Endodermal cell (in vitro differentiated cells): ENCODE measurements around the gene TUBA4A. TPM values are rescaled to one million over a fixed set of nuclear protein-coding genes. Genes with fewer than 3 reads are reported as not detected.

Source experiments
- DNase-seq: peaks from one replicate; pipeline ENCODE4 v3.0.0-alpha.2; 2017
- H3K27ac ChIP-seq: 2 replicates; pipeline ENCODE4 v1.5.1; 2013; ENCODE audit warnings: mild to moderate bottlenecking, low read depth, low read length, moderate library complexity
- H3K27me3 ChIP-seq: 2 replicates; pipeline ENCODE4 v1.6.1; 2013; ENCODE audit warnings: mild to moderate bottlenecking, low read length, moderate library complexity; ENCODE audit not compliant: insufficient read depth, control insufficient read depth, poor library complexity, severe bottlenecking
- H3K36me3 ChIP-seq: 2 replicates; pipeline ENCODE4 v1.7.0; 2013; ENCODE audit warnings: mild to moderate bottlenecking, low read length, moderate library complexity; ENCODE audit not compliant: control insufficient read depth, insufficient read depth
- H3K4me1 ChIP-seq: one replicate; pipeline ENCODE4 v1.7.0; 2013; ENCODE audit warnings: low read length; ENCODE audit not compliant: control insufficient read depth, insufficient read depth
- H3K4me3 ChIP-seq: 2 replicates; pipeline ENCODE4 v1.5.1; 2013; ENCODE audit warnings: mild to moderate bottlenecking, low read length, moderate library complexity
- H3K9ac ChIP-seq: 2 replicates; pipeline ENCODE4 v1.6.1; 2013; ENCODE audit warnings: mild to moderate bottlenecking, low read length, moderate library complexity; ENCODE audit not compliant: poor library complexity, severe bottlenecking; ENCODE audit errors: extremely low read depth
- H3K9me3 ChIP-seq: 2 replicates; pipeline ENCODE4 v1.6.1; 2013; ENCODE audit warnings: mild to moderate bottlenecking, low read length, moderate library complexity; ENCODE audit not compliant: control insufficient read depth
- H3K27ac Mint-ChIP-seq: 2 replicates; pipeline ENCODE4 v1.8.0; 2020; ENCODE audit warnings: mixed read lengths
- H3K27me3 Mint-ChIP-seq: 2 replicates; pipeline ENCODE4 v1.8.0; 2021; ENCODE audit warnings: mild to moderate bottlenecking, mixed read lengths; ENCODE audit not compliant: insufficient read depth
- H3K36me3 Mint-ChIP-seq: 2 replicates; pipeline ENCODE4 v1.8.0; 2020; ENCODE audit warnings: low read depth, mixed read lengths
- H3K4me1 Mint-ChIP-seq: 2 replicates; pipeline ENCODE4 v1.8.0; 2020; ENCODE audit warnings: mixed read lengths
- H3K4me3 Mint-ChIP-seq: 2 replicates; pipeline ENCODE4 v1.8.0; 2020; ENCODE audit warnings: mild to moderate bottlenecking, moderate library complexity, mixed read lengths
- H3K9me3 Mint-ChIP-seq: 2 replicates; pipeline ENCODE4 v1.8.0; 2020; ENCODE audit warnings: mild to moderate bottlenecking, mixed read lengths
- CTCF ChIP-seq: fragments of 200-600 bp; sonication (generic); conservative IDR thresholded peaks from 2 replicates; pipeline ENCODE4 v1.5.0; 2021; ENCODE audit warnings: antibody characterized with exemption, mild to moderate bottlenecking
- WGBS, 2 experiments: methylation state at CpG; one replicate each; pipeline versions ENCODE4 v1.1.5 to v1.1.7; 2013; ENCODE audit warnings: missing lambda C conversion rate in 2 of 2, mixed read lengths in 1 of 2; ENCODE audit not compliant: insufficient coverage in 1 of 2, insufficient read length in 1 of 2; 5-methylcytosine and 5-hydroxymethylcytosine counted together
- total RNA-seq, 2 donors: library from RNA; stranded (reverse); fragmentation: NEBNext Ultra II Directional in 1 of 2; extraction: Animal tissue kit (Norgen Biotek cat#: 25700) in 1 of 2; gene quantifications; 2 replicates in 1 of 2; 3 replicates in 1 of 2; pipeline ENCODE4 v1.2.1, GENCODE V29; 2021

The TUBA4A gene
- total RNA-seq, 2 donors from 2014 or later: 4.0 to 9.5 TPM

GRCh38 chr2:219270055-219270372 lies 16.3 kb upstream of the TUBA4A start:
- WGBS, 2 experiments: 88 to 100% methylated on average over 1 to 5 of the region's 5 CpGs
- H3K27ac ChIP-seq: no peak overlapping the region
- no peaks in the 10 kb centered on the region for H3K9me3 ChIP-seq
- Mint-ChIP-seq H3K4me1 (peaks cover 7% of the 10 kb centered on the region), H3K36me3 (no peaks in the 10 kb centered on the region), H3K27me3 (peaks cover 31% of the 10 kb centered on the region), H3K4me3 (no peak overlapping the region), H3K27ac (no peak overlapping the region), H3K9me3 (no peaks in the 10 kb centered on the region)
- peaks cover 7% of the 10 kb centered on the region for H3K27me3 ChIP-seq
- H3K36me3 ChIP-seq: no peaks in the 10 kb centered on the region
- TF ChIP-seq CTCF: no peak
- no peak for DNase-seq
- no peak overlapping the region for H3K4me3 ChIP-seq
- peaks cover 7% of the 10 kb centered on the region for H3K4me1 ChIP-seq
- H3K9ac ChIP-seq: no peak overlapping the region

- WGBS, 2 experiments: 89% methylated on average over 7 to 8 of the region's 8 CpGs
- Histone ChIP-seq H3K27me3 (peaks cover 7% of the 10 kb centered on the region), H3K36me3 (no peaks in the 10 kb centered on the region), H3K27ac (no peak overlapping the region), H3K4me3 (no peak overlapping the region), H3K9ac (no peak overlapping the region), H3K9me3 (no peaks in the 10 kb centered on the region), H3K4me1 (peaks cover 4% of the 10 kb centered on the region)
- DNase-seq: no peak
- peaks cover 31% of the 10 kb centered on the region for H3K27me3 Mint-ChIP-seq
- no peak overlapping the region for H3K4me3 Mint-ChIP-seq
- no peak for TF ChIP-seq CTCF
- H3K36me3 Mint-ChIP-seq: no peaks in the 10 kb centered on the region
- H3K4me1 Mint-ChIP-seq: peaks cover 3% of the 10 kb centered on the region
- H3K9me3 Mint-ChIP-seq: no peaks in the 10 kb centered on the region
- H3K27ac Mint-ChIP-seq: no peak overlapping the region
These were observed 15.8 kb upstream of the TUBA4A start for GRCh38 chr2:219269362-219270054.

GRCh38 chr2:219268294-219268693 lies 14.6 kb upstream of the TUBA4A start:
- Mint-ChIP-seq H3K36me3 (no peaks in the 10 kb centered on the region), H3K4me3 (no peak overlapping the region), H3K27ac (no peak overlapping the region), H3K4me1 (no peaks in the 10 kb centered on the region), H3K27me3 (peaks cover 31% of the 10 kb centered on the region), H3K9me3 (no peaks in the 10 kb centered on the region)
- Histone ChIP-seq H3K27ac (no peak overlapping the region), H3K4me3 (no peak overlapping the region), H3K9ac (no peak overlapping the region), H3K4me1 (no peaks in the 10 kb centered on the region), H3K36me3 (no peaks in the 10 kb centered on the region), H3K27me3 (peaks cover 7% of the 10 kb centered on the region), H3K9me3 (no peaks in the 10 kb centered on the region)
- no peak for DNase-seq
- 82 to 94% methylated on average over 2 of the region's 2 CpGs for WGBS, 2 experiments
- no peak for TF ChIP-seq CTCF
